SIG-M5 treated with dmso at 0.1 percent for 504 hours (cell line): ENCODE measurements around the gene TAF11.
"Not testable (repeated sequence)": the region's sequence is repeated elsewhere in the genome, so short reads cannot be mapped to it uniquely, and the experiment has no call there.

Source experiments
- DNase-seq: peaks from one replicate; lab custom pipeline; 2025; ENCODE audit not compliant: unreplicated experiment; lab: John Stamatoyannopoulos, UW

TAF11 gene

GRCh38 chr6:34867484-34867883 lies 20.4 kb downstream of the TAF11 start:
- DNase-seq, result no peak

- DNase-seq, result no peak
These were observed 21.3 kb downstream of the TAF11 start for GRCh38 chr6:34866509-34866908.

GRCh38 chr6:34865107-34865506 lies 22.7 kb downstream of the TAF11 start:
- no peak for DNase-seq

- no peak for DNase-seq
These were observed 23.8 kb downstream of the TAF11 start for GRCh38 chr6:34864007-34864406.

- no peak for DNase-seq
These were observed 27.1 kb downstream of the TAF11 start for GRCh38 chr6:34860776-34861175.

- no peak for DNase-seq
These were observed 27.9 kb downstream of the TAF11 start for GRCh38 chr6:34859951-34860350.

- DNase-seq, result no peak
These were observed 29.2 kb downstream of the TAF11 start for GRCh38 chr6:34858681-34859080.

GRCh38 chr6:34855463-34855862 lies 32.4 kb downstream of the TAF11 start:
- DNase-seq, result no peak

- DNase-seq, result no peak
These were observed 35.3 kb downstream of the TAF11 start for GRCh38 chr6:34852406-34853085.

GRCh38 chr6:34851361-34851760 lies 36.5 kb downstream of the TAF11 start:
- DNase-seq, result no peak

- not testable (repeated sequence) for DNase-seq
These were observed 38.8 kb downstream of the TAF11 start for GRCh38 chr6:34849066-34849465.

GRCh38 chr6:34839666-34840352 lies 48.0 kb downstream of the TAF11 start:
- DNase-seq, result no peak

- DNase-seq, result no peak
These were observed 50.3 kb downstream of the TAF11 start for GRCh38 chr6:34837528-34837927.

- DNase-seq, result no peak
These were observed 51.4 kb downstream of the TAF11 start for GRCh38 chr6:34836451-34836850.

- peak; percentile 31 for DNase-seq
These were observed 51.8 kb downstream of the TAF11 start for GRCh38 chr6:34836008-34836407.

GRCh38 chr6:34834789-34835518 lies 52.9 kb downstream of the TAF11 start:
- DNase-seq, result peak; percentile 71

- DNase-seq, result no peak
These were observed 54.9 kb downstream of the TAF11 start for GRCh38 chr6:34832942-34833341.

- no peak for DNase-seq
These were observed 58.7 kb downstream of the TAF11 start for GRCh38 chr6:34829137-34829536.
